BJ (cell line): ENCODE results near the gene CEBPE. TPM values are rescaled to one million over a fixed set of nuclear protein-coding genes. Genes with fewer than 3 reads are reported as not detected.

Source experiments
- CTCF ChIA-PET: fragments of 350-600 bp; formaldehyde crosslinking; extraction: SDS; loops from one replicate; lab custom pipeline; 2021; ENCODE audit warnings: antibody characterized with exemption, inconsistent platforms; lab: Yijun Ruan, JAX
- POLR2A ChIA-PET: fragments of 300-600 bp; sonication (Branson Sonifier 250); formaldehyde crosslinking; extraction: SDS; loops from one replicate; lab custom pipeline; 2021; ENCODE audit warnings: antibody characterized with exemption; lab: Charles Lee
- DNase-seq: peaks from one replicate; pipeline ENCODE4 v3.0.0-alpha.2; 2011; ENCODE audit warnings: low read depth
- H3K27me3 ChIP-seq: 2 replicates; pipeline ENCODE4 v1.6.0; 2011; ENCODE audit warnings: low read length; ENCODE audit not compliant: control insufficient read depth, insufficient read depth
- H3K36me3 ChIP-seq: 2 replicates; pipeline ENCODE4 v1.5.1; 2011; ENCODE audit warnings: low read length; ENCODE audit not compliant: control insufficient read depth, insufficient read depth
- H3K4me3 ChIP-seq: 2 replicates; pipeline ENCODE4 v1.5.1; 2011; ENCODE audit warnings: low read depth, mild to moderate bottlenecking, control low read depth, low read length
- CTCF ChIP-seq: IDR thresholded peaks from 2 replicates; pipeline ENCODE4 v1.5.1; 2011; ENCODE audit warnings: low read depth, mild to moderate bottlenecking, control low read depth, inconsistent platforms, low read length, moderate library complexity; ENCODE audit not compliant: insufficient read depth
- polyA plus RNA-seq: library from polyadenylated mRNA; depleted of rRNA; stranded (reverse); fragments of >200 nt; gene quantifications from 2 replicates; pipeline ENCODE4 v1.2.3, GENCODE V29; 2011

CEBPE gene
- polyA plus RNA-seq, 1 experiment = not detected

DNA sequence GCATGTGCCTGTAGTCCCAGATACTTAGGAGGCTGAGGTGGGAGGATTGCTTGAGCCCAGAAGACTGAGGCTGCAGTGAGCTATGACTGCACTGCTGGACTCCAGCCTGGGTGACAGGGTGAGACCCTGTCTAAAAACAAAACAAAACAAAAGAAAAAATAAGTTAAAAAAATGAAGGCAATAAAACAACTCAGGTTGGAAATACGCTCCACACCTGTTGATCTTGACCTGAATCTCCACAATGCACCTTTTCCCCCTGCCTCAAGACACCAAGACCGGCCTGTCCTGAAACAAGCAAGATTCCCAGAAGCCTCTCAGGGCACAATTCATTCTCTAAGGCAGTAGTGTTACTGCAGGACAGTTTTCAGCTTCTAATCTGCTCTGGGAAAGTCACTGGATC, 20.8 kb upstream of the CEBPE start:
- no peaks in the 10 kb centered on the region; the same call in 1 of the 2 replicates for H3K36me3 ChIP-seq
- H3K4me3 ChIP-seq = no peak overlapping the region
- DNase-seq = no peak
- CTCF ChIA-PET = interaction anchor here (4.2 kb wide), 1 partner anchor 19 kb away, joined by 20 read pairs; no protein-coding TSS in a partner anchor
- no peak for TF ChIP-seq CTCF
- POLR2A ChIA-PET = no interaction called here
- H3K27me3 ChIP-seq = no peaks in the 10 kb centered on the region

DNA sequence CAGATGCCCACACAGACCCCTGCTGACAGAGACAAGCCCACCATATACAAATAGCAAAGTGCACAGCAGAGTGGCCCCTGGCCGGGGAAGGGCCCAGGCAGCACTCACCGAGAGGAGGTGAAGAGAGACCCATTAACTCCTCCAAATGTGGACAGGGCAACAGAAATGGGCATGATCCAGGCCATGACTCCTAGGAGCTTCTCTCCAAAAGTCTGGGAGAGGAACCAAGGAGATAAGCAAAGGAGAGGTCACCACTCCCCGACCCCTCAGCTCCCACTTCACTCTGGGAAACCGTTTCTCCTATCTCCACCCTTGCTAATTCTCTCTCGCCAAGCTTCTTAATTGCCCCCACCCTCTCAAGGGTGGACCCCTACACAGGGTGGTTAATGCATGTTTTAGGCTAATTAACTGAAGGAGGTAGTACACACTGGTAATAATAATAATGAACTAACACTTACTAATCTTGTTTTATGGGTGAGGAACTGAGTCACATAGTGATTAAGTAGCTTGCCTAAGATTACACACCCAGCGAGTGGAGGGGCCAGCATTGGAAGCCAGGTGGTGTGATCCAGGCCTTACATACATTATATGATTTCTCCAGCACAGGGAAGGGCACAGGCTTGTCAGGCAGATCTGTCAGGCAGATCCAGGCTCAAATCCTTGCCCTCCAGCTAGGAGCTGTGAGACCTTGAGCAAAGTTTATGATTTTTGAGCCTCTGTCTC, 18.9 kb upstream of the CEBPE start:
- DNase-seq = no peak

GRCh38 chr14:23137192-23137812, 18.2 kb upstream of the CEBPE start:
- Histone ChIP-seq H3K4me3 (no peak overlapping the region), H3K36me3 (no peaks in the 10 kb centered on the region; the same call in 1 of the 2 replicates), H3K27me3 (no peaks in the 10 kb centered on the region)
- TF ChIP-seq CTCF = no peak
- POLR2A ChIA-PET = no interaction called here
- CTCF ChIA-PET = interaction anchor here (1.0 to 4.6 kb wide), 3 partner anchors 11 to 49 kb away, joined by 3 to 29 read pairs (median 3); no protein-coding TSS in a partner anchor
- DNase-seq = no peak

More for the DNA sequence above, 18.9 kb upstream of the CEBPE start:
- no peak overlapping the region for H3K4me3 ChIP-seq
- no peaks in the 10 kb centered on the region for H3K27me3 ChIP-seq
- no peak for TF ChIP-seq CTCF
- POLR2A ChIA-PET = no interaction called here
- CTCF ChIA-PET = interaction anchor here (1.0 to 4.6 kb wide), 4 partner anchors 10 to 49 kb away, joined by 3 to 29 read pairs (median 4); no protein-coding TSS in a partner anchor
- no peaks in the 10 kb centered on the region; the same call in 1 of the 2 replicates for H3K36me3 ChIP-seq

DNA sequence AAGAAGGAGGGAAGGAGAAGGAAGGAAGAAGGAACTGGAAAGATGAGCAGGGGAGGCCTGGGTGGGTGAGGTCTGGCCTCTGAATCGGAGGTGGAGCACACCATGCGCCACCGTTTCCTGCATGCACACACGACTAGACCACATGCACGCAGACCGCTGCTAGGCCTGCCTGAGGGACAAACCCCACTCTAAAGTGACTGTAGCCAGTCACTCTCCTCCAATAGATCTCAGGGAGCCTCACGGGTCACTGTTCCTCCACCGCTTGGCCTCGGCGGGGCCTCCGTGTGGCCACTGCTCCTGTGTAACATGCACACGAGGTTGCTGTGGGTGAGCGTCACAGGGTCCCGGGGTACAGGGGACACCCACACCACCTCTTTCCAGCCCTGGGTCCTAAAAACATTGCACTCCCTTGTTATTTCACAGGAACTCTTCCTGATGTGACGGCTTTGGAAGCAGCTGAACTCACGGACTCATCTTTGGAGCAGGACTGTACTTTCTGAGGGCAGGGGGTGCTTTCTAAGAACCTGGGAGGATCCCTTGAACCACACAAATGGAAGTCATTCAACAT, 17.6 kb upstream of the CEBPE start:
- TF ChIP-seq CTCF = no peak
- Histone ChIP-seq H3K4me3 (no peak overlapping the region), H3K27me3 (no peaks in the 10 kb centered on the region), H3K36me3 (no peaks in the 10 kb centered on the region; the same call in 1 of the 2 replicates)
- ChIA-PET CTCF (interaction anchor here (1.5 to 4.6 kb wide), 3 partner anchors 10 to 60 kb away, joined by 3 to 29 read pairs (median 3); no protein-coding TSS in a partner anchor), POLR2A (no interaction called here)
- no peak for DNase-seq

GRCh38 chr14:23132970-23133369, 13.9 kb upstream of the CEBPE start:
- no peak for DNase-seq
- no peak overlapping the region for H3K4me3 ChIP-seq
- no peak for TF ChIP-seq CTCF
- POLR2A ChIA-PET = no interaction called here
- H3K36me3 ChIP-seq = no peaks in the 10 kb centered on the region; the same call in 1 of the 2 replicates
- H3K27me3 ChIP-seq = no peaks in the 10 kb centered on the region
- CTCF ChIA-PET = interaction anchor here (1.0 kb wide), 1 partner anchor 11 kb away, joined by 4 read pairs; no protein-coding TSS in a partner anchor
